Neural cell (in vitro differentiated cells): Measurements from ENCODE around the gene ARHGEF16. TPM values are rescaled to one million over a fixed set of nuclear protein-coding genes. Genes with fewer than 3 reads are reported as not detected.

Experiments used
- H2AFZ ChIP-seq: fragments of 200-600, 300-800 bp; sonication (generic), shearing (Covaris generic); 2 replicates; pipeline ENCODE4 v1.6.0; 2014; ENCODE audit warnings: low read depth, mild to moderate bottlenecking, antibody characterized with exemption, low read length, moderate library complexity
- H3F3A ChIP-seq: fragments of 200-600 bp; shearing (Covaris generic); 2 replicates; pipeline ENCODE4 v1.6.1; 2016; ENCODE audit warnings: mild to moderate bottlenecking, moderate library complexity, mixed read lengths, antibody characterized with exemption, low read length; ENCODE audit not compliant: insufficient read depth, poor library complexity, severe bottlenecking
- H3K27ac ChIP-seq: fragments of 200-600, 300-800 bp; sonication (generic), shearing (Covaris generic); 2 replicates; pipeline ENCODE4 v1.5.1; 2014; ENCODE audit warnings: mild to moderate bottlenecking, low read length, moderate library complexity
- H3K27me3 ChIP-seq: fragments of 300-800, 200-600 bp; sonication (generic), shearing (Covaris generic); 2 replicates; pipeline ENCODE4 v1.6.0; 2014; ENCODE audit warnings: mild to moderate bottlenecking, low read depth, low read length, moderate library complexity; ENCODE audit not compliant: insufficient read depth
- H3K36me3 ChIP-seq: fragments of 300-800, 200-600 bp; sonication (generic), shearing (Covaris generic); 2 replicates; pipeline ENCODE4 v1.5.1; 2014; ENCODE audit warnings: mild to moderate bottlenecking, antibody characterized with exemption, low read length, moderate library complexity; ENCODE audit not compliant: insufficient read depth
- H3K4me2 ChIP-seq: fragments of 300-800, 200-600 bp; sonication (generic), shearing (Covaris generic); 2 replicates; pipeline ENCODE4 v1.6.0; 2014; ENCODE audit warnings: mild to moderate bottlenecking, low read length
- H3K4me3 ChIP-seq: fragments of 300-800, 200-600 bp; sonication (generic), shearing (Covaris generic); 2 replicates; pipeline ENCODE4 v1.5.1; 2014; ENCODE audit warnings: mild to moderate bottlenecking, low read length, moderate library complexity
- H3K79me2 ChIP-seq: fragments of 200-600 bp; shearing (Covaris generic); replicated peaks from 2 replicates; pipeline ENCODE4 v1.6.0; 2014; ENCODE audit warnings: mild to moderate bottlenecking, low read length, moderate library complexity; ENCODE audit not compliant: insufficient read depth
- H3K9ac ChIP-seq: fragments of 300-800, 200-600 bp; sonication (generic), shearing (Covaris generic); 2 replicates; pipeline ENCODE4 v1.6.1; 2016; ENCODE audit warnings: mild to moderate bottlenecking, low read length, mixed read lengths
- H3K9me2 ChIP-seq: fragments of 200-600 bp; shearing (Covaris generic); 2 replicates; pipeline ENCODE4 v1.6.1; 2016; ENCODE audit warnings: mild to moderate bottlenecking, low read length, mixed read lengths; ENCODE audit not compliant: insufficient read depth
- H3K9me3 ChIP-seq: fragments of 200-600, 300-800 bp; sonication (generic), shearing (Covaris generic); 2 replicates; pipeline ENCODE4 v1.6.1; 2016; ENCODE audit warnings: mild to moderate bottlenecking, mixed run types, low read length, moderate library complexity, mixed read lengths
- H4K20me1 ChIP-seq: fragments of 200-600 bp; shearing (Covaris generic); 2 replicates; pipeline ENCODE4 v1.6.1; 2016; ENCODE audit warnings: mild to moderate bottlenecking, mixed run types; ENCODE audit not compliant: insufficient read depth
- CTCF ChIP-seq: fragments of 450-650 bp; IDR thresholded peaks from 2 replicates; pipeline ENCODE4 v1.5.1; 2014; ENCODE audit warnings: antibody characterized with exemption, mild to moderate bottlenecking, moderate library complexity; ENCODE audit not compliant: poor library complexity, severe bottlenecking
- EP300 ChIP-seq: fragments of 450-650 bp; conservative IDR thresholded peaks from 2 replicates; pipeline ENCODE4 v1.6.1; 2014; ENCODE audit warnings: antibody characterized with exemption, mild to moderate bottlenecking, moderate library complexity; ENCODE audit not compliant: poor library complexity, severe bottlenecking
- EZH2 ChIP-seq: fragments of 200-600, 300-800 bp; shearing (Covaris generic), sonication (generic); IDR thresholded peaks from 2 replicates; pipeline ENCODE4 v1.6.1; 2014; ENCODE audit warnings: antibody characterized with exemption, low read length, borderline replicate concordance, mild to moderate bottlenecking; ENCODE audit not compliant: insufficient read depth, poor library complexity, severe bottlenecking
- MXI1 ChIP-seq: fragments of 450-650 bp; conservative IDR thresholded peaks from 2 replicates; pipeline ENCODE4 v1.6.1; 2014; ENCODE audit warnings: antibody characterized with exemption, mild to moderate bottlenecking; ENCODE audit not compliant: poor library complexity, severe bottlenecking
- POLR2AphosphoS5 ChIP-seq: IDR thresholded peaks from 2 replicates; pipeline ENCODE4 v1.6.1; 2012
- RAD21 ChIP-seq: fragments of 450-650 bp; conservative IDR thresholded peaks from 2 replicates; pipeline ENCODE4 v1.6.1; 2014; ENCODE audit warnings: antibody characterized with exemption, mild to moderate bottlenecking, moderate library complexity
- REST ChIP-seq: IDR thresholded peaks from 2 replicates; pipeline ENCODE4 v1.6.1; 2012; ENCODE audit warnings: borderline replicate concordance
- SMC3 ChIP-seq: fragments of 450-650 bp; conservative IDR thresholded peaks from 2 replicates; pipeline ENCODE4 v1.6.1; 2014; ENCODE audit warnings: antibody characterized with exemption, mild to moderate bottlenecking, moderate library complexity; ENCODE audit not compliant: poor library complexity
- TAF1 ChIP-seq: IDR thresholded peaks from 2 replicates; pipeline ENCODE4 v1.6.1; 2012; ENCODE audit warnings: low read depth
- polyA plus RNA-seq: library from polyadenylated mRNA; depleted of rRNA; stranded (reverse); fragments of >200 nt; gene quantifications from 2 replicates; pipeline ENCODE4 v1.2.3, GENCODE V29; 2014

ARHGEF16 gene
- polyA plus RNA-seq, 1 donor from 2014 or later = 0.64 TPM

- no peak overlapping the region for H3K4me3 ChIP-seq
- H4K20me1 ChIP-seq = no peaks in the 10 kb centered on the region
- no peak overlapping the region for H3K4me2 ChIP-seq
- H3K9me2 ChIP-seq = no peaks in the 10 kb centered on the region
- no peak for TF ChIP-seq EP300
- no peak for TF ChIP-seq RAD21
- TF ChIP-seq MXI1 = no peak
- TF ChIP-seq REST = no peak
- TF ChIP-seq CTCF = no peak
- no peak for TF ChIP-seq TAF1
- no peak for TF ChIP-seq EZH2
- no peak for TF ChIP-seq POLR2AphosphoS5
- TF ChIP-seq SMC3 = no peak
- H3K36me3 ChIP-seq = no peaks in the 10 kb centered on the region
- no peaks in the 10 kb centered on the region for H3K9me3 ChIP-seq
- no peaks in the 10 kb centered on the region for H3K27me3 ChIP-seq
- no peak overlapping the region for H3K9ac ChIP-seq
- H3K79me2 ChIP-seq = no peaks in the 10 kb centered on the region
- no peak overlapping the region for H3K27ac ChIP-seq
- H2AFZ ChIP-seq = no peak overlapping the region
- H3F3A ChIP-seq = no peaks in the 10 kb centered on the region
Observed at GRCh38 chr1:3507636-3508275, 53.3 kb downstream of the ARHGEF16 start.

GRCh38 chr1:3508757-3509415, 54.4 kb downstream of the ARHGEF16 start:
- H3K79me2 ChIP-seq = no peaks in the 10 kb centered on the region
- H3K4me3 ChIP-seq = no peak overlapping the region
- H3K4me2 ChIP-seq = no peak overlapping the region
- H2AFZ ChIP-seq = no peak overlapping the region
- H3K9me3 ChIP-seq = no peaks in the 10 kb centered on the region
- H3K9me2 ChIP-seq = no peaks in the 10 kb centered on the region
- TF ChIP-seq RAD21 = no peak
- no peak for TF ChIP-seq SMC3
- no peak for TF ChIP-seq EP300
- no peak for TF ChIP-seq MXI1
- TF ChIP-seq TAF1 = no peak
- TF ChIP-seq REST = no peak
- no peak for TF ChIP-seq POLR2AphosphoS5
- no peak for TF ChIP-seq CTCF
- no peak for TF ChIP-seq EZH2
- H3K27me3 ChIP-seq = no peaks in the 10 kb centered on the region
- no peak overlapping the region for H3K9ac ChIP-seq
- H4K20me1 ChIP-seq = no peaks in the 10 kb centered on the region
- H3F3A ChIP-seq = no peaks in the 10 kb centered on the region
- no peaks in the 10 kb centered on the region for H3K36me3 ChIP-seq
- no peak overlapping the region for H3K27ac ChIP-seq
